ENCODE results near the gene SLC6A9.

SLC6A9 gene

DNA sequence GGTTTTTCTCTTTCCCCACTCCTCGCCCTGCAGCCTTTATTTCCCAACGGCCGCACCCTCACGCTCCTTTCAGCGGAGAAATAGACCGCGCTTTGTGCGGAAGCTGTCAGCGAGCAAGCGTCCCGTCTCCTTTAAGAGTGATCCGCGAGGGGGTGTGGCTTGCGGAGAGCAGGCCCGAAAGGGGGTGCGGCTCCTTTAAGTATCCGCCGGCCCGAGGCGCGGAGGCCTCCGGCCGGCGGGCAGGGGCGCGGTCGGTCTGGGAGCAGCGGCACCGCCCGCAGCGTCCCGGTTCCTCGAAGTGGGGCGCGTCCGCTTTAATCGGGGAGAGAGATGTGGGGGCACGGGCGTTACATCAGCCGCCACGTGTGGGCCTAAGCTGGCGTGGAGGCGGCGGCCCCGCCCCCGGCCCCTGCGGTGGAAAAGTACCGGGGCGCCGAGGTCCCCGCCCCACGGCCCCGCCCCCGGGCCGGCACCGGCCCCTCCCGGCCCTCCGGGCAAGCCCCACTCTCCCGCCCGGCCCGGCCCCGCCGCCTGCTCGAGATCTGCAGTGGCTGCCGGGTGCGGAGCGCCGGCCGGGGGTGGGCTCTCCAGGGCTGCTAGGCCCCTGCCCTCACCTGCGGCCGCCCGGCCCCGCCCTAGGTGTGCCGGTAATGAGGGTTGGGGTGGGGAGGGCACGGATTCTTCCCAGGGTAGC is 1.2 kb downstream of the SLC6A9 start:
- DNase-seq (ENCODE audit: low spot score) = peak; percentile 88

DNA sequence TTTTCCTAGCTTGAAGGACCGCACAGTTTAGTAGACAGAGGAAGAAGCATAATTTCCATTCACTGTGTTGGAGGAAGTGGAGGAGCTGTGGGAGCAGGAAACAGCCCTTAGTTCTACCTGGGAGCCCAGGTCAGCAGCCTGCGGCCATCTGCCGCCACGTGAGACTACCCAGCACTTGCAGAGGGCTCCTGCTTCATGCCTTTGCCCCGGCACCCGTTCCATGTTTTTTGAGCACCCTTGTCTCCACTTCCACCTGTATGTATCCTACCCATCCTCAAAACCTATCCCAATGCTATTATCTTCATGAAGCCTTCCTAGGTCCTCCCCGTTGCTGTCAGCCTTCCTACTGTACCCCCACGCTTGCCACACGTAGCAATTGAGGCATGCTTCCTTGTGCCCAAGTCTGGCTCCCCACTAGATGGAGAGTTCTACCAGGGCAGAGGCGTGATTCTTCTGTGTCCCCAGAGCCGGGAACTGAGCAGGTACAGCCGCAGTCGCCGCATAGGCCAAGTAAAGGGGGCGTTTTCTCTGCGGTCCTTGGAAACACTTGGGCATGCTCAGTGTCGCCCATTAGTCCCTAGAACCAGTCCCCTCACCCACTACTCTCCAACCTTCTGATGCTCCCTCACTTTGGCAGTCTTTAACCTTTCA is 1.9 kb downstream of the SLC6A9 start:
- no peak for DNase-seq (ENCODE audit: low spot score)

GRCh38 chr1:44027320-44027719 is 3.9 kb downstream of the SLC6A9 start:
- no peak for DNase-seq (ENCODE audit: low spot score)

- DNase-seq (ENCODE audit: low spot score) = no peak
Observed at GRCh38 chr1:44025816-44026215, 5.4 kb downstream of the SLC6A9 start.

- DNase-seq (ENCODE audit: low spot score) = no peak
Observed at GRCh38 chr1:44024903-44025525, 6.2 kb downstream of the SLC6A9 start.

DNA sequence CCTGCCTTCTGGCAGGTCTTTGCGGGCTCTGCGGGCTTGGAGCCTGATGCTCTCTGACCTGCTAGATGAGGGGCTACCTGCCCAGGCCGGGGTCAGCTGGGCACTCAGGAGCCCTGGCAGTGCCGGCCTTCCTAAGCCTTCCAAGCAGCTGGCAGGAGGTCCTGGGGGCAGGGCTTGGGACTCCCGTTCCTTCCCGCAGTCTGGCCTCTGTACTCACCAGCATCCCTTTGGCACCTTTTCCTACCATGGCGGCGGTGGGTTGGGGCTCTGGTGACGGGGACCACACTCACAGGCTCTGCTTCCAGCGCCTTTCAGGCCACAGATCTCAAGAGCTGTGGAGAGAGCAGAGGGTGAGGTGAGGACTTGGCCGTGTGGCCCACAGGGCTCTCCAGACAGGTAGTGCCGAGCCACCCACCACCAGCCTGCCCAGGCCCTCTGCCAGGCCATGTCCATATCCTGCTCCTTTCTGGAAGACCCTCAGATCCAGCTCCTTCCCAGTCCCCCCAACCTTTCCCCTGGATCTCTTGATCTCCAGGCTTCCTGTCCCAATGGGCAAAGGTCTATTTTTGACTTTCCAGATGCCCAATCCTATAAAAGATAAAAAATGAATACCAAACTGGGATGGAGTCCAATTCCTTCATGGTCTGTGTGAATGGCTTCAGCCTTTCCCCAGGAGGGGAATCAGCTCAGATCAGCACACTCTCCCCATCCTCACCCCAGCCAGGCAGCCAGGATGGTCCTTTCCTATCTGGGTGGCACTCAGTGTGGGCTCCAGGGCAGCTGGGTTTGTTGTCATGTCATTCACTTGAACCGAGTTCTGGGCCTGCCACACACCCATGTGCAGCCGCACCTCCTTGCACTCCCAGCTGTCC is 7.0 kb downstream of the SLC6A9 start:
- DNase-seq (ENCODE audit: low spot score) = no peak

GRCh38 chr1:44021581-44022321 is 9.5 kb downstream of the SLC6A9 start:
- DNase-seq (ENCODE audit: low spot score) = no peak

- no peak for DNase-seq (ENCODE audit: low spot score)
Observed at GRCh38 chr1:44021156-44021555, 10.1 kb downstream of the SLC6A9 start.

DNA sequence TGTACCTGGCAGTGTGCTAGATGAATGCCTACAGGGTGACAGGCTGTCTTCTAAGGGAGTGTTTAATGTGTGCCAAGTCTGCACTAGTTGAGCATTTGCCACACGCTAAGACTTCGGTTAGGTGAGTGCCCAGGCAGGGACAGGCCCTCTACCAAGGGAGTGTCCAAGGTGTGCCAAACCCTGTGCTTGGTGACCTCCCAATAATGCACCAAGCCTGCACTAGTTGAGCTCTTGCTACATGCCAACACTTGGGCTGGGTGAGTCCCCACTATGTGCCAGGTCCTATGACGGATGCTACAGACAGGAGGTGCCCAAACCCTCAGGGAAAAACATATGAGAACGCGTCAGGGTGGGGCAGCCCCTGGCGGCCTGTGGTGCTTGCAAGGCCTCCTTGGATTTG is 10.8 kb downstream of the SLC6A9 start:
- no peak for DNase-seq (ENCODE audit: low spot score)

DNA sequence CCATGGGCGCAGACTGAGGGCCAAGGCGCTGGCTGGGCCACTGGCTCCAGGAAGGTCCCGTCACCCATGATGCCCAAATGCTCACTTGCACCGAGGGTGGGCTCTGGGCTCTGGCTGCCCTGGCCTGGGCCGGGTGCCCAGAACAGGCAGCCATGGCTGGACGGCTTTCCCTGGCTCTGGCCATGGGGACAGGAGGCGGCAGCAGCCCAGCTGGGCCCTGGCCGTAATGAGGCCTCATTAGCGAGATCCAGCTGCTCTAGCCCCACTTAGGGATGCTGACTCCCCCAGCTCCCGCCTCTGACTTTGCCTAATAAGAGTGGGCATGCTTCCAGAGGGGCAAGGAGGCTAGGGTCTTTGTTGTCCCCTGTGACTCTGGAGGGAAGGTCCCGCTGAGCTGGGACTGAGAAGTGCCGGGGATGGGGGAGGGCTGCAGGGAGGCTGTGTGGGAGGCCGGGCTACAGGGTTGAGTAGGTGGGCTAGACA is 11.8 kb downstream of the SLC6A9 start:
- no peak for DNase-seq (ENCODE audit: low spot score)

GRCh38 chr1:44016890-44017400 is 14.3 kb downstream of the SLC6A9 start:
- DNase-seq (ENCODE audit: low spot score) = no peak

DNA sequence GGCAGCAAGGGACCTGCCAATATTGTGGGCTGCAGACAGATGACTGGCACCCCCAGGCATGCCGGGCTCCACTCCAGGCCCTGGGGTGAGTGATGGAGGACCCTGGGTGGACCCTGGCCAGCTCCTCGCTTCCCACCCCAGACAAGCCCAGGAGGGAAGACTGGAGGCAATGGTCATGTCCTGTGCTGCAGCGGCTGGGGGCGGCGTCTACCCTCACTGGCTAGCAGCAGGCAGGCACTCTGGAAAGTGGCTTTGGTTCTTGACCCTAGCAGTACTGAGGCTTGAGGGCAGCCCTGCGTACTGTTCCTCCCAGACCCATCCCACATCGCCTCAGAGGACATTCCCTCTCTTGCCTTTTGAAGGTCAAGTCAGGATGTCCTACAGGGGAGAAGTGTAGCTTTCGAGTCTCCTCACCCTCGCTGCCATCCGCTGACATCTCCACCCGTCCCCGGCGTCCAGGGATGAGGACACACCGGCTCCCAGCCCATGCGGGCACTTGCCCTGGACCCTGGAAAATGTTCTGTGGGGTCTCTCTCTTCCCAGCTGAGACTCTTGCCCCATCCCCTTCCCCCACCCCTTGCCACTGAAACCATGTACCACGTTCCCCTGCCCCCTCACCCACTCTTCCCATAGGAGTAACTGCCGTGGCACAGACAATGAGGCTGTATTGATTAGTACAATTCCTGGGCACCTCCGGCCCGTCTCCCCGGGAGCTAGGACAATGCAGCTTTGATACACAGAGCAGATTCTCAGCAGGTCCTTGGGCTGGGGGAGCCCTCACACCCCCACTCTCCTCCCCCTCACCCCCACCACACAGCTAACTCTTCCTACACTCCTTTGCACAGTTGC is 15.0 kb downstream of the SLC6A9 start:
- no peak for DNase-seq (ENCODE audit: low spot score)

- no peak for DNase-seq (ENCODE audit: low spot score)
Observed at GRCh38 chr1:44015206-44015605, 16.1 kb downstream of the SLC6A9 start.

- DNase-seq (ENCODE audit: low spot score) = no peak
Observed at GRCh38 chr1:44014365-44015104, 16.7 kb downstream of the SLC6A9 start.

- no peak for DNase-seq (ENCODE audit: low spot score)
Observed at GRCh38 chr1:44013949-44014348, 17.3 kb downstream of the SLC6A9 start.

GRCh38 chr1:44012941-44013609 is 18.2 kb downstream of the SLC6A9 start:
- peak; percentile 31 for DNase-seq (ENCODE audit: low spot score)

- no peak for DNase-seq (ENCODE audit: low spot score)
Observed at GRCh38 chr1:44012404-44012803, 18.9 kb downstream of the SLC6A9 start.

- no peak for DNase-seq (ENCODE audit: low spot score)
Observed at GRCh38 chr1:44010935-44011471, 20.3 kb downstream of the SLC6A9 start.

Measured in SK-N-DZ (cell line).